GM21528 (cell line): ENCODE results near the gene ADCY9.

Experiments used
- ATAC-seq: cut with Tn5 transposase; IDR thresholded peaks from one replicate; pipeline ENCODE4 v1.9.1; 2021; ENCODE audit warnings: mild to moderate bottlenecking, moderate library complexity; ENCODE audit not compliant: unreplicated experiment, low FRiP score

ADCY9 gene

GRCh38 chr16:4124535-4125294, 8.5 kb upstream of the ADCY9 start:
- no peak for ATAC-seq

- no peak for ATAC-seq
Observed at GRCh38 chr16:4123616-4124300, 7.5 kb upstream of the ADCY9 start.

DNA sequence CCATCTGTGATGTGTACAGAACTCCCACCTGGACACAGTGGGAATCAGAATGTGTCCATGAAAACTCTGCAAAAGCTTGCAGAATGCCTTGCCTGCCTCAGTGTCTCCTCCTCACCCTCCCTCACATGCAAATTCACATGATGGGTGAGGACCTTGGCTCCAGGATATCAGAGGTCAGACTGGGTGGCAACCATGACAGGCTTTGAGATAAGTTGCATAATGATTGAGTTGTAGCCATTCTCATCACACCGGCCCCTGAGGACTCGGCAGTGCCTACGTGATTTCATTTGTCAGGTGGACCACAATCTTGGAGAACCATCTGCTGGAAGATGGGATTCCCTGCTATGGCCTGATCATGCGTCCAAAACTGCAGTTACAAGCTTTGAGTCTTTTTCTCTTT, 3.9 kb upstream of the ADCY9 start:
- ATAC-seq = no peak

- ATAC-seq = no peak
Observed at GRCh38 chr16:4117250-4117578, 972 bp upstream of the ADCY9 start.

- no peak for ATAC-seq
Observed at GRCh38 chr16:4115949-4116318, 308 bp downstream of the ADCY9 start.

- no peak for ATAC-seq
Observed at GRCh38 chr16:4115209-4115948, 863 bp downstream of the ADCY9 start.

DNA sequence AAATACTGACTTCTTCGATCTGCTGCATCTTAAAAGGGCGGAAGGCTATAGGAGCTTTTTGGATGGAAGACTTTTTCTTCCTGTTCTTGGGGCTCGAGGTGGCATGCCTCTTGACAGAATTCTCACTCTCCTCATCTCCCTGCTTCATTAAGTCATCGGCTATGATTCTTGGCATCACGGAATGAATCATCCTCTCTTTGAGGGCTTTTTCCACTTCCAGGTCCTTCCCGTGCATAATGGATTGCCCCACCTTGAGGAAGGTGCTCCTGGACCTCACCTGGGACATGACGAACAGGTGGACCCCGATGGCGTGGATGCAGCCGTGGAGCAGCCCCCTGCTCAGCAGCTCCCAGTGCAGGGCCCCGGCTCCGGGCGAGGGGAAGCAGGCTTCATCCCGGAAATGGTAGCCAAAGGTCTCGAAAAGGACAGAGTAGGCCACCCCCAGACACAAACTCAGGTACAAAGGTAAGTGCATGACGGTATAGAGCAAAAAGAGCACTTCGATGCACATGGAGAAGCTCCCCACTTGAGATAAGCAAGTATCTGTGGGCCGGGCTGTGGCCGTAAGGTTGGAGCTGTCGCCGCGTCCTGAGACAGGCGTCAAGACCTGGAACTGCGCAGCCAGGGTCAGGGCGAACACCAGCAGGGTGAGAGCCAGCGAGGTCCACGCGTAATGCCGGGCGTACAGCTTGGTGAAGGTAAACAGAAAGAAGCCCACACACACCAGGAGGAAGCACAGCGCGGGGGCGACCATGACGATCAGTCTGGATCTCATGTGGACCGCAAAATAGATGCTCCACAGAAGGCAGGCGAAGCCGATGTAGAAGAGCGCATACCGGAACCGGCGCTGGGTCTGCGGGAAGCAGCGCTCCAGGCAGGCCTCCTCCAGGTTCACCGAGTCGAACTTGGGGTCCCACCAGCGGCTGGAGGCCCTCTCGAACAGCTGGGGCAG, 1.7 kb downstream of the ADCY9 start:
- no peak for ATAC-seq

DNA sequence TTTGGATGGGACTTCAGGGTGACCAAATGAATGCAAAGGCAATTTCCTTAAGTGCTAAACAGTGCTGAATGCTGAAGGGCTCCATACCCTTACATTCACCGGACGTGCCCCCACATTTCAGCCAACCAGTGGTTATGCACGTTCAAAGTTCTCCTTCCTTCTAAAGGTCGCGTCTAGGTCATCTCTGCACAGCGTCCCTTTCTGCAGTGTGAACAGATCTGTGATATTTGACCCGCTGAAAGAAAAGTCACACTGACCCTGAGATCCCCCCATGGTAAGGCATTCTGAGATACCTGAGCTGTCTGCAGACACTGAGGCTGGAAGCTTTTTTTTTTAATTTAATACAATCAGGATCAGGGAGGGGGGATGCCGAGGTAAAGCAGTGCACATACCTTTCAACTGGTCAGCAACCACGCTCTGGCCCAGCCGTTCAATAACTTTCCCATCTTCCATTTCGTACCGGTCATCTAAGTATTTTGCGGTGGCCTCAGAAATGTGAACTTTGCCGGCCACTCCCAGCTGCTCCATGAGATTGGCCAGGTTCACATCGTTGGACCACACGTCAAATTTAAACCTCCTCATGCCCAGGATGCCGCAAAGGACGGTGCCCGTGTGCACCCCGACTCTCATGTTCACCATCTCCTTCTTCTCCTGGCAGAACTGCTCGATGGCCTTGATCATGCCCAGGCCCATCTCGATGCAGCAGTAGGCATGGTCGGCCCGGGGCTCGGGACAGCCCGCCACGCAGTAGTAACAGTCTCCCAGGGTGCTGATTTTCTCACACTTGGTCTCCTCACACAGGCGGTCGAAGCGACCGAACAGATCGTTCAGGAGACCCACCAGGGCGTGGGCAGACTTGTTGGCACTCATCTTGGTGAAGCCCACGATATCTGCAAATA, 2.6 kb downstream of the ADCY9 start:
- no peak for ATAC-seq

DNA sequence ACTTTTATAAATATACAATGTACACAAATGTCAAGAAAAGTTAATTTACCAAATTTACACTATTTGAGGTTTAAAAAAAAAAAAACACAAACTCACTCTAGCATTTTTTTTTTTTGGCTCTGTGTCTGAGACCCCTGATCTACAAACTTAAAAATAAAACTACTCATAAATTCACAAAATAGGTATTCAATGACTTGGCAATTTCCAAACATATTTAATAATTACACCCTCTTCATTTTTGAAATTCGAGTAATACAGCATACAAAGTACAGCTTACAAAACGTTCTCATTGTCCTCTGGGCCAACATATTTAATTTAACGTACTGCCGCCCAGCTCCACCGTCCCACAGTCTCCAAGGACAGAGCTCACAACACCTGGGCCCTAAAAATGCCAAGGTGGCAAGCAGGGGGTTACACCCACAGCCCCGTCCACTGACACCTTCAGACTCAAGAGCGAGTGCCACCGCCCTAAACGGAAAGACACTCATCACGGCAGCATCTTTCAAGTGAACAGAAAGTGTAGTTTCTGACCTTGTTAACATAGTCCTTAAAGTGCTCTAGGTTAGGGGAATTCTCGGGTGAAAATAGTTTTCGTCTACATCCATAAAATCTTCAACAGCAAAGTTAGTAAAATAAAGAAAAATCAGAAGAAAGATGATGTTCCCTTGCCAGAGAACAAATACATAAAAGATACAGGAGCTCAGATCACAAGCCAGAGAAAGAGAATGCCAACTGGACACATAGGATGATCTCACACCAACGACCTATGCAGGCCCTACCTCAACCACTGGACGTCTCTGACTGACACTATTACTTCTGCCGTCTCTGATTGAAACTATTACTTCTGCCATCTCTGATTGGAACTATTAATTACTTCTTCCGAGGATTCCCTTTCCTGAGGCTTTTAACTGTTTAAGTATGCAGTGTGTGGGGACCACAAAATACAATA, 4.2 kb downstream of the ADCY9 start:
- no peak for ATAC-seq

GRCh38 chr16:4110680-4111079, 5.6 kb downstream of the ADCY9 start:
- ATAC-seq = no peak

DNA sequence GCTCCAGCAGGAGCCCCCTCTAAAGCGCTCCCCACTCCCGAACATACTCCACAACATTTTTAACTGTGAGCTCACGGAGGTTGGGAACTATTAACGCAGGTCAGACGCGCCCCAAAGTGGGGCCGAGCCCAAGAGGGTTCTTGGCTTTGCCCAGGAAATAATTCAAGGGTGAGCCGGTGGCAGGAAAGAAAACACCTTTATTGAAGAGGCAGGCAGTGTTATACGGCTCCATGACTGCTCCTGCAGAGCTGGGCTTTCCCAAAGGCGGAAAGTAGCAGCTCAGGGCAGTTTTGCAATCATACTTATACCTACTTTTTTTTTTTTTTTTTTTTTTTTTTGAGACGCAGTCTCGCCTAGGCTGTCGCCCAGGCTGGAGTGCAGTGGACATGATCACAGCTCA, 6.2 kb downstream of the ADCY9 start:
- ATAC-seq = no peak

DNA sequence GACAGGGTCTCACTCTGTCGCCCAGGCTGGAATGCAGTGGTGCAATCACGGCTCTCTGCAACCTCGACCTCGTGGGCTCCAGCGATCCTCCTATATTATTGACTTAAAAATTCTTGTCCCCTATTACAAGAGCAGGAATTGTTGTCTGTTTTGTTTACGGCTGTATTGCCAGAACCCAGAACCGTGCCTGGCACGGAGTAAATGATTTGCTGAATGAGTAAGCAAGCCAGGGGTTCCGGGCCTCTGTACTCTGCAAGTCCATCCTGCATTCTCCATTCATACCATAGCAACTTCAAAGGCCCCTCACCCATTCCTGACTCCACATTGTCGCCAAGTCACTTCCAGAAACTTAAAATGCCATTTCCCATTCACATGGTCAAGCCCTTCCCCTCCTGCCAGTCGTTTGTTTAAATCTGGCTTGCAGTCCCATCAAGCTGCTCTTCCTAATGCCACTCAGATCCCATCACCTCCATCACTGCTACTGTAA, 6.9 kb downstream of the ADCY9 start:
- ATAC-seq = no peak

DNA sequence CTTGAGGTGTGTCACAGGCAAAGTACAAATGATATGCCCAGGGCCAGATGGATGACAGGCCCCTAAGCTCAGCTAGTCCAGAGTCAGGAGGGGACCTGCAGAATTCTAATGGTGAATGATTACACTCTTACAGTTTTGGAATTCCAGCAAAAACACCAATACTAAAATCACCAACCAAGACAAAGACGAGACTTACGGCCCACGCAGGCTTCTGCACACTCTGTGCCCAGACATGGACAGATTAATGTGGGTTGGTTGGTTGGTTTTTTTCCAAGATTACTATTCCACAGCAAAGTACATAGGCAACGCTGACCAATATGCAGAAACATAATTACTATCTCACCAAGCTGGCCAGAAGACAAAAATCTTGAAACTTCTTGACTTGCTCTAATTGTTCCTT, 9.7 kb downstream of the ADCY9 start:
- ATAC-seq = no peak

DNA sequence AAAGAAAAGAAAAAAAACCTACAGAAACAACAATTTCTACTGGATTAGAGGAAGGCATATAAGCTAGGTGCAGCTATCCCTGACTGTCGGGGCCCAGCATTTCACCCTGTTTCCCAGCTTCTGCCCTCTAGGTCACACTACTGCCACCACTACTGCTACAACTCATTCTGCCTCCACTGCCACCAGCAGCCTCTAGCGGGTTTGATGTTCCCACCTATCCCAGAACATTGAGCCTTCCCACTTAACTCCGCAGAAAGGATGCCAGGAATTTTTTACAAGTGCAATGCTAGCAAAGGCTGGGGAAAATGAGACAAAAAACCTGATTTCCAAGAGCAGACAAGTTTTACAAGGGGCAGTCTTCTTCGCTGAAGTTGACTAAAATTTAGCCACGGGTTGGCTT, 10.4 kb downstream of the ADCY9 start:
- ATAC-seq = no peak

GRCh38 chr16:4103745-4104144, 12.5 kb downstream of the ADCY9 start:
- no peak for ATAC-seq

DNA sequence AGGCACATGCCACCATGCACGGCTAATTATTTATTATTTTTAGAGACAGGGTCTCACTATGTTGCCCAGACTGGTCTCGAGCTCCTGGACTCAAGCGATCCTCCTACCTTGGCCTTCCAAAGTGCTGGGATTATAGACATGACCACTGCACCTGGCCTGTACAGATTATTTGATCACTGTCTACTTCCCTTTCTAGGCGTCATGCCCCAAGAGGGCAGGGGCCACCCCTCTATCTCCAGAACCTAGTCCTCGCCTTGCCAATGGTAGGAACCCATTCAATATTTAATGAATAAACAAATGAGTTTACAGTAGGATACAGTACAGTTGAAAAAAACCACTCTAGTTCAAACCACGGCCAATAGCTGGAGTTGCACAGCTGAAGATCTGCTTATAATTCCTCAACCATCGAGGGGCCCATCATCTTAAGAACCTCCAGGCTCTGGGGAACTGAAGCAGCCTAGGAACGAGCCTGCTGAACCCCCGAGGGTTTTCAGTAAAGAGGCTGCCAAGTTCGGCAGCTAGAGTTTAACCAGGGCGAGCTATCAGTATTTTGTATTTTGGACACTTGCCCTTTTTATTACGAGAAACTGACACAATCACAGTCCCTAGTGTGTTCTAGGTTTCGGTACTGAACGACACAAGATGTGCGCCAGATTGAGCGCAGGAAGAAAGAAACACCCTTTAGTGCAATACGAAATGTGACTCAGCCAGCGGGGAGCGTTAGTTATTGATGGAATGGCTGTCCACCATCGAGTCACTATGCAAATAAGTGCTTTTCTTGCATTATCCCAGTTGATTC, 14.6 kb downstream of the ADCY9 start:
- no peak for ATAC-seq

- ATAC-seq = no peak
Observed at GRCh38 chr16:4098501-4098900, 17.7 kb downstream of the ADCY9 start.

DNA sequence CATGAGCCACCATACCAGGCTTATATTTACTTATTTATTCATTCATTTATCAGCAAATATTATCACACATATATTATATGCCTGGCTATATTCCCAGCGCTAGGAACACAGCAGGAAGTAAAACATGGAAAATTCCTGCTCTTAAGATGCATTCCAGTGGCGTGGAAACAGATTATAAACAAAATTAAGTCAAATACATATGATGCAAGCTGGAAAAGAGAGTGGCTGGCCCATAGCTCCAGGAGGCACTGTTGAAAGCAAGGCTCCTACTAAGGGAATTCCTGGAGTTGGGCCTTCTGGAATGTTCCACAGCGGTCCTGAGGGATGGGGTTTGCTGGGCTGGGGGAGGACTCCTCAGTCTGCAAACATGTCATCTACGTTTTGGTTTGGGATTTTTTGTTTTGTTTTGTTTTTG, 18.4 kb downstream of the ADCY9 start:
- no peak for ATAC-seq
